Fibroblast of lung (primary cell): ENCODE data around the gene NAPG. TPM values are rescaled to one million over a fixed set of nuclear protein-coding genes. Genes with fewer than 3 reads are reported as not detected.

ENCODE experiments used
- polyA plus RNA-seq, 2 donors: library from polyadenylated mRNA; depleted of rRNA in 1 of 2; stranded (reverse) in 1 of 2; unstranded in 1 of 2; fragments of >200 nt; gene quantifications; 2 replicates each; pipeline ENCODE4 v1.2.1, GENCODE V29; 2011 to 2012; ENCODE audit warnings: missing spikeins in 1 of 2
- total RNA-seq: library from RNA; depleted of rRNA; stranded (reverse); fragments of >200 nt; gene quantifications from 2 replicates; pipeline ENCODE4 v1.2.1, GENCODE V29; 2014

The NAPG gene
- total and polyA plus RNA-seq, 2 donors (not counting 1 experiment from before 2014, with no cell fraction given) = 23.1 to 33.7 TPM

Other genes starting within 250 kb of the NAPG start
- 4.9 and 17.3 TPM in 2 replicates for gene APCDD1, start 71.4 kb upstream of the NAPG start, total RNA-seq
- gene APCDD1, start 71.4 kb upstream of the NAPG start, polyA plus RNA-seq = 15.3 and 16.8 TPM in 2 replicates